DND-41 (cell line): ENCODE measurements around the gene RNU1-3.
"Not testable (repeated sequence)": the region's sequence is repeated elsewhere in the genome, so short reads cannot be mapped to it uniquely, and the experiment has no call there.

Source experiments
- ATAC-seq: fragments of 200-7000 bp; cut with Tn5 transposase; 3 replicates; pipeline ENCODE4 v1.9.1; 2021; ENCODE audit warnings: low read depth; ENCODE audit not compliant: insufficient read depth
- DNase-seq: peaks from one replicate; pipeline ENCODE4 v3.0.0-alpha.2; 2020
- H2AFZ ChIP-seq: 2 replicates; pipeline ENCODE4 v1.6.0; 2012; ENCODE audit warnings: low read depth, low read length
- H3K27ac ChIP-seq: 2 replicates; pipeline ENCODE4 v1.5.1; 2012; ENCODE audit warnings: low read length, inconsistent platforms
- H3K27me3 ChIP-seq: fragments of 200-600 bp; sonication (generic); 2 replicates; pipeline ENCODE4 v1.6.0; 2012; ENCODE audit warnings: low read length, mild to moderate bottlenecking, inconsistent platforms; ENCODE audit not compliant: insufficient read depth, poor library complexity
- H3K36me3 ChIP-seq: 2 replicates; pipeline ENCODE4 v1.5.1; 2012; ENCODE audit warnings: low read length, inconsistent platforms; ENCODE audit not compliant: insufficient read depth
- H3K4me1 ChIP-seq: 2 replicates; pipeline ENCODE4 v1.5.1; 2012; ENCODE audit warnings: mild to moderate bottlenecking, low read length; ENCODE audit not compliant: insufficient read depth
- H3K4me2 ChIP-seq: 2 replicates; pipeline ENCODE4 v1.6.0; 2012; ENCODE audit warnings: mild to moderate bottlenecking, moderate library complexity, low read length, inconsistent platforms; ENCODE audit not compliant: insufficient read depth
- H3K4me3 ChIP-seq, 2 experiments: fragments of 200-600 bp in 1 of 2; shearing (Covaris generic) in 1 of 2; 2 replicates each; pipeline ENCODE4 v1.5.1; 2012 to 2016; ENCODE audit warnings: inconsistent platforms in 2 of 2, low read length in 2 of 2, mild to moderate bottlenecking in 2 of 2, low read depth in 1 of 2, moderate library complexity in 1 of 2
- H3K79me2 ChIP-seq: 2 replicates; pipeline ENCODE4 v1.6.0; 2012; ENCODE audit warnings: low read length, inconsistent platforms; ENCODE audit not compliant: insufficient read depth
- H3K9ac ChIP-seq: 2 replicates; pipeline ENCODE4 v1.6.0; 2012; ENCODE audit warnings: low read depth, mild to moderate bottlenecking, inconsistent platforms, low read length, moderate library complexity
- H3K9me3 ChIP-seq: 2 replicates; pipeline ENCODE4 v1.5.1; 2012; ENCODE audit warnings: low read length, moderate library complexity, mild to moderate bottlenecking, inconsistent platforms; ENCODE audit not compliant: insufficient read depth, severe bottlenecking
- H4K20me1 ChIP-seq: 2 replicates; pipeline ENCODE4 v1.6.0; 2012; ENCODE audit warnings: low read length; ENCODE audit not compliant: insufficient read depth
- EZH2 ChIP-seq: IDR thresholded peaks from 3 replicates; pipeline ENCODE4 v1.6.1; 2012; ENCODE audit warnings: borderline replicate concordance, low read depth, mild to moderate bottlenecking, moderate library complexity, low read length, inconsistent platforms; ENCODE audit not compliant: severe bottlenecking
- TF ChIP-seq, protein P1 (sequence below): IDR thresholded peaks from 2 replicates; pipeline ENCODE4 v1.5.1; 2012; ENCODE audit warnings: borderline replicate concordance, low read length, moderate library complexity, mild to moderate bottlenecking; ENCODE audit not compliant: poor library complexity, severe bottlenecking; ENCODE audit errors: extremely low read depth

Gene RNU1-3

DNA sequence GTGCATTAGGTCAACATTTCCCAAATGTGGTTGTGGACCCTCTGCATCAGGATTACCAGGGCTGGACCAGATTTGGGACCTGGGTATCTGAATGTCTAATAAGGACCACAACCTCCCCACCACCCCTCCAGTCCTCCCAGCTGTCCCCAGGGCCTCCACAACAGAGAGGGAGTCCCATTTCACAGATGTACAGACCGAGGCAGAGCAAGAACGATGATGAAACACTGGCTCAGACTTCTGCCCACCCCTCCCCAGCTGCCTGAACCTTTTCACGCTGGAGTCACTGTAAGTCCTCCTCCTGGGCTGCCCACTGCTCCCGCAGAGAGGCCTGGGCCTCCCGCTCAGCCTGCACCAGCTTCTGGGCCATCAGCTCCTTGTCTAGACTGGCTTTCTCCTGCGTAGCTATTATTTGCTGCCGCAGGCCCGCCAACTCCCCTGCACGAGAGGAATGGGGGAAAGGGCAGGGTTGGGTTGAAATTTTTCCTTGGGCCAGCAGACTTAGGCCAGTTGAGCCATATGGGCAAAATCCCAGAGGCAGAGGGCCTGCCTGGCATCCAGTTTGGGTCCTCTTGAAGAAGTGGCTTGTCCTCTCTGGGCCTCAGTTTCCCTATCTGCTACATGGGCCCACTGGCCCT lies 45.0 kb downstream of the RNU1-3 start:
- H3K36me3 ChIP-seq, result peaks cover 68% of the 10 kb centered on the region
- H3K9ac ChIP-seq, ATAC-seq, H3K4me3 ChIP-seq, H3K27ac ChIP-seq, H3K4me2 ChIP-seq, DNase-seq, H2AFZ ChIP-seq, H3K9me3 ChIP-seq, H4K20me1 ChIP-seq, H3K79me2 ChIP-seq, H3K4me1 ChIP-seq, H3K27me3 ChIP-seq: not testable (repeated sequence)

DNA sequence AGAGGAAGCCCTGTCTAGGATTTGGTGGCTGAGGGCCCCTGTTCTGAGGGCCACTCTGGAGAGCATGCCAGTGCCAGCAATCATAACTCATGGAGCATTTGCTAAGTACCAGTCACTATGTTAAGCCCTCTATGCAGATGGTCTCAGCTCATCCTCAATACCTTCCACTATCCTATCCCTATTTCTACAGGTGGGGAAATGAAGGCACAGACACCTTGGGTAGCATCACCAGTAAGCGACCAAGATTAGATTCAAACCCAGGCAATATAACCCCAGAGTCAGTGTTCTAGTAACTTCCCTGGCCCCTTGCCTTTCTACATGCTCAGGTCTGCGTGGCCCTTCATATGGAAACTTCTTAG lies 45.5 kb downstream of the RNU1-3 start:
- Histone ChIP-seq H3K9ac (no peak overlapping the region), H3K4me2 (no peak overlapping the region), H3K4me3 (no peak overlapping the region), H3K79me2 (no peaks in the 10 kb centered on the region), H3K36me3 (peaks cover 63% of the 10 kb centered on the region), H2AFZ (no peak overlapping the region), H3K4me1 (no peaks in the 10 kb centered on the region), H4K20me1 (peaks cover 6% of the 10 kb centered on the region; the same call in 1 of the 2 replicates), H3K27me3 (no peaks in the 10 kb centered on the region), H3K27ac (no peak overlapping the region), H3K9me3 (no peaks in the 10 kb centered on the region)
- ATAC-seq, result no peak
- TF ChIP-seq, protein P1, sequence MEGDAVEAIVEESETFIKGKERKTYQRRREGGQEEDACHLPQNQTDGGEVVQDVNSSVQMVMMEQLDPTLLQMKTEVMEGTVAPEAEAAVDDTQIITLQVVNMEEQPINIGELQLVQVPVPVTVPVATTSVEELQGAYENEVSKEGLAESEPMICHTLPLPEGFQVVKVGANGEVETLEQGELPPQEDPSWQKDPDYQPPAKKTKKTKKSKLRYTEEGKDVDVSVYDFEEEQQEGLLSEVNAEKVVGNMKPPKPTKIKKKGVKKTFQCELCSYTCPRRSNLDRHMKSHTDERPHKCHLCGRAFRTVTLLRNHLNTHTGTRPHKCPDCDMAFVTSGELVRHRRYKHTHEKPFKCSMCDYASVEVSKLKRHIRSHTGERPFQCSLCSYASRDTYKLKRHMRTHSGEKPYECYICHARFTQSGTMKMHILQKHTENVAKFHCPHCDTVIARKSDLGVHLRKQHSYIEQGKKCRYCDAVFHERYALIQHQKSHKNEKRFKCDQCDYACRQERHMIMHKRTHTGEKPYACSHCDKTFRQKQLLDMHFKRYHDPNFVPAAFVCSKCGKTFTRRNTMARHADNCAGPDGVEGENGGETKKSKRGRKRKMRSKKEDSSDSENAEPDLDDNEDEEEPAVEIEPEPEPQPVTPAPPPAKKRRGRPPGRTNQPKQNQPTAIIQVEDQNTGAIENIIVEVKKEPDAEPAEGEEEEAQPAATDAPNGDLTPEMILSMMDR, result no peak
- TF ChIP-seq EZH2, result no peak
- no peak for DNase-seq

DNA sequence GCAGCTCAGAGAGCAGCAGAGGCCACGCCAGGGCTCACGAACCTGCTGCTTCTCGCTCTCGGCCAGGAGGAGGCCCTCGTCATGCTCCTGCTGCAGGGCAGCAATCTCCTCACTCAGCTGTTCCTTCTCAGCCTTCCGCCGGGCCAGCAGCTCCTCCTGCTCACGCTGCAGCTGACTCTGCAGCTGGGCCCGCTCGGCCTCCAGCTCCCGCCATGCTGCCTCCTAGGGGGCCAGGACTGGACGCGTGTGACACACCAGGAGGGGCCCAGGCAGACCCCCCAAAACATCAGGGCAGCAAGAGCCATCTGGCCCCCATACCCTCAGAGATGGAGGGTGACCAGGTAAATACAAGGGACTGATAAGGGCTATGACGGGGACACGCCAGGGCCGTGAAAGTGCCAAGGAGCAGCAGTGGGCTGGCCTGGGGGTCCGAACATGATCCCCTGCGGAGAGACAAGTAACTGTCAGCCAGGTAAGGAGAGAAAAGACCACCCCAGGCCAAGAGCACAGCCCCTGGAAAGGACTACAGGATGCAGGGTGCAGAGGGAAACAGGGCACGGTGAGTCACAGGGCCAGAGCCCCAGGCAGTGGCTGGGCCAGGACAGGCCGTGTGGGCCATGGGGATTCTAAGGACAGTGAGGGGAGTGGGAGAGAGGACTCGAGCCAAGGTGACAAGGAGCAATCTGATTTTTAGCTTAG lies 46.8 kb downstream of the RNU1-3 start:
- H2AFZ ChIP-seq, H3K4me3 ChIP-seq, H3K4me1 ChIP-seq, H3K9me3 ChIP-seq, H3K27ac ChIP-seq, H3K27me3 ChIP-seq, H4K20me1 ChIP-seq, H3K79me2 ChIP-seq, ATAC-seq, DNase-seq, H3K9ac ChIP-seq, H3K4me2 ChIP-seq: not testable (repeated sequence)
- peaks cover 52% of the 10 kb centered on the region for H3K36me3 ChIP-seq

DNA sequence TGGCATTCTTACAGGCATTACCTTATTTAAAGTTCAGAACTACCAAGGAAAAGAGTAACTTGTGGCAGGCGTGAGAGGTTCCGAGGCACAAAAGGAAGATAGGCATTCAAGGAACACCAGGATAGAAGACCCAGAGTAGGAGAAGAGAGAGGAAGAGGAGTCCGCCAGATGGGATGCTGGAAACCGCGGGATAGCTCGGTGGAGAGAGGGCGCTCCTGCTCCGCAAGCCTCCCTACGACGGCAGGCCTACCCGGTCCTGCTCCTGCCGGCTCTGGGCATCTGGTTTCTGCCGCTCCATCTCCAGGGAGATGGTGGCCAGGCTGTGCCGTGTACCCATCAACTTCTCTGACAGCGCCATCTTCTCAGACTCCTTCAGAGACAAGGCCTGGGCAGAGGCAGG lies 48.0 kb downstream of the RNU1-3 start:
- Histone ChIP-seq H3K4me1 (peaks cover 10% of the 10 kb centered on the region), H3K79me2 (no peaks in the 10 kb centered on the region), H3K36me3 (peaks cover 40% of the 10 kb centered on the region), H3K4me3 (no peak overlapping the region), H4K20me1 (0 out of 2 replicates have a peak, but pooled peaks cover 4% of the 10 kb centered on the region), H3K27ac (no peak overlapping the region), H3K9me3 (no peaks in the 10 kb centered on the region), H2AFZ (no peak overlapping the region), H3K4me2 (no peak overlapping the region), H3K9ac (no peak overlapping the region), H3K27me3 (no peaks in the 10 kb centered on the region)
- DNase-seq (no peak), ATAC-seq (no peak)
- TF ChIP-seq, protein P1, result no peak
- no peak for TF ChIP-seq EZH2
